Loucy (cell line): ENCODE data around the gene FCN3.

Experiments used
- H2AFZ ChIP-seq: fragments of 200-600 bp; sonication (generic); 2 replicates; pipeline ENCODE4 v1.6.0; 2016; ENCODE audit warnings: antibody characterized with exemption, mild to moderate bottlenecking, low read length, moderate library complexity
- H3F3A ChIP-seq: fragments of 200-600 bp; 2 replicates; pipeline ENCODE4 v1.6.0; 2016; ENCODE audit warnings: antibody characterized with exemption, low read depth, mild to moderate bottlenecking
- H3K27me3 ChIP-seq: fragments of 200-600 bp; sonication (generic); 2 replicates; pipeline ENCODE4 v1.6.1; 2014; ENCODE audit warnings: low read length, mild to moderate bottlenecking; ENCODE audit not compliant: insufficient read depth, poor library complexity, severe bottlenecking
- H3K36me3 ChIP-seq: fragments of 200-600 bp; sonication (generic); 2 replicates; pipeline ENCODE4 v1.6.1; 2016; ENCODE audit warnings: low read length; ENCODE audit not compliant: insufficient read depth
- H3K4me1 ChIP-seq: fragments of 200-600 bp; sonication (generic); 2 replicates; pipeline ENCODE4 v1.5.1; 2014; ENCODE audit warnings: low read length, mild to moderate bottlenecking; ENCODE audit not compliant: insufficient read depth, poor library complexity, severe bottlenecking
- H3K4me2 ChIP-seq: fragments of 200-600 bp; sonication (generic); 2 replicates; pipeline ENCODE4 v1.6.0; 2014; ENCODE audit warnings: antibody characterized with exemption, low read length, low read depth, mild to moderate bottlenecking; ENCODE audit not compliant: poor library complexity, severe bottlenecking
- H3K4me3 ChIP-seq: fragments of 200-600 bp; sonication (generic); 2 replicates; pipeline ENCODE4 v1.5.1; 2014; ENCODE audit warnings: low read length, mild to moderate bottlenecking, mixed read lengths; ENCODE audit not compliant: poor library complexity, severe bottlenecking
- H3K79me2 ChIP-seq: fragments of 200-600 bp; sonication (generic); 2 replicates; pipeline ENCODE4 v1.6.1; 2014; ENCODE audit warnings: low read length; ENCODE audit not compliant: insufficient read depth
- H3K9ac ChIP-seq: fragments of 200-600 bp; sonication (generic); 2 replicates; pipeline ENCODE4 v1.6.0; 2014; ENCODE audit warnings: mild to moderate bottlenecking, low read depth, low read length, moderate library complexity; ENCODE audit not compliant: poor library complexity, severe bottlenecking
- H3K9me2 ChIP-seq: fragments of 200-600 bp; sonication (generic); replicated peaks from 2 replicates; pipeline ENCODE4 v1.6.1; 2016; ENCODE audit warnings: low read depth, low read length, mixed read lengths
- H3K9me3 ChIP-seq: fragments of 200-600 bp; sonication (generic); 2 replicates; pipeline ENCODE4 v1.6.1; 2014; ENCODE audit warnings: mild to moderate bottlenecking, antibody characterized with exemption, low read length, low read depth; ENCODE audit not compliant: insufficient read depth
- H4K20me1 ChIP-seq: fragments of 200-600 bp; sonication (generic); 2 replicates; pipeline ENCODE4 v1.6.0; 2014; ENCODE audit warnings: antibody characterized with exemption, low read length, mild to moderate bottlenecking; ENCODE audit not compliant: insufficient read depth, poor library complexity, severe bottlenecking
- CTCF ChIP-seq: fragments of 200-600 bp; sonication (generic); conservative IDR thresholded peaks from 2 replicates; pipeline ENCODE4 v1.5.1; 2014; ENCODE audit warnings: mild to moderate bottlenecking, antibody characterized with exemption, low read length
- EZH2phosphoT487 ChIP-seq: fragments of 200-600 bp; IDR thresholded peaks from 2 replicates; pipeline ENCODE4 v1.6.1; 2018; ENCODE audit warnings: antibody characterized with exemption, mild to moderate bottlenecking, moderate library complexity, borderline replicate concordance

Gene FCN3

GRCh38 chr1:27360159-27361043 is 14.2 kb downstream of the FCN3 start:
- no peak overlapping the region for H3K4me3 ChIP-seq
- no peak overlapping the region for H2AFZ ChIP-seq
- H3K9ac ChIP-seq, result no peak overlapping the region

GRCh38 chr1:27359822-27360158 is 14.8 kb downstream of the FCN3 start:
- Histone ChIP-seq H3K9ac (no peak overlapping the region), H3K36me3 (no peaks in the 10 kb centered on the region), H3K79me2 (no peaks in the 10 kb centered on the region), H4K20me1 (no peaks in the 10 kb centered on the region), H3K9me3 (no peaks in the 10 kb centered on the region), H3K4me1 (peaks cover 3% of the 10 kb centered on the region), H3K27me3 (no peaks in the 10 kb centered on the region), H3K9me2 (no peaks in the 10 kb centered on the region), H3K4me3 (no peak overlapping the region), H3K4me2 (no peak overlapping the region), H3F3A (no peaks in the 10 kb centered on the region), H2AFZ (no peak overlapping the region)
- TF ChIP-seq CTCF (no peak), EZH2phosphoT487 (no peak)

More at GRCh38 chr1:27360159-27361043, 14.2 kb downstream of the FCN3 start:
- no peaks in the 10 kb centered on the region for H4K20me1 ChIP-seq
- H3K9me2 ChIP-seq, result no peaks in the 10 kb centered on the region
- TF ChIP-seq EZH2phosphoT487 (no peak), CTCF (no peak)
- peaks cover 8% of the 10 kb centered on the region for H3K4me1 ChIP-seq
- no peaks in the 10 kb centered on the region for H3K79me2 ChIP-seq
- no peaks in the 10 kb centered on the region for H3K36me3 ChIP-seq
- H3F3A ChIP-seq, result no peaks in the 10 kb centered on the region
- no peaks in the 10 kb centered on the region for H3K9me3 ChIP-seq
- H3K27me3 ChIP-seq, result no peaks in the 10 kb centered on the region
- no peak overlapping the region for H3K4me2 ChIP-seq

GRCh38 chr1:27358928-27359313 is 15.7 kb downstream of the FCN3 start:
- TF ChIP-seq EZH2phosphoT487, result no peak
- no peak for TF ChIP-seq CTCF
- Histone ChIP-seq H3K9me3 (no peaks in the 10 kb centered on the region), H4K20me1 (no peaks in the 10 kb centered on the region), H3K9ac (no peak overlapping the region), H3K27me3 (no peaks in the 10 kb centered on the region), H3K4me1 (no peaks in the 10 kb centered on the region), H3K36me3 (no peaks in the 10 kb centered on the region), H3K9me2 (no peaks in the 10 kb centered on the region), H3F3A (no peaks in the 10 kb centered on the region), H3K79me2 (no peaks in the 10 kb centered on the region), H3K4me2 (no peak overlapping the region), H2AFZ (no peak overlapping the region), H3K4me3 (no peak overlapping the region)
